ENCODE results near the gene CNTN5.

Gene CNTN5

DNA sequence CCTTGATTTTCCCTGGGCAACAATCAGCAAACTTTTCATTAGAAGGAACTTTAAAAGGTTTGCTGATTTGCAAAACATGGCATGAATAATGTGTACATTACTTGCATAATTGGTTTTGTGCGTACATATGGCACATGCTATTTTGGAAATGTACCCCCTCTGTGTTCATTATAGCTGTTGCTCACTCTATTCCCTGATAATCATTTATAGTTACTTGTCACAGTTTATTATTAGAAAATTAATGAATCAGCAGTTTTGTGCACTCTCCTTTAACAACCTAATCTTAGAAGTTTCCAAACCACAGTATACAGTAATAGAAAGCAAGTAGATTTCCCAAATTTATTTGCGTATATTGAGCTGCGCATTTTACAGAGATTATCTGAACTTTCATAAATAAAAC lies 389.9 kb downstream of the CNTN5 start:
- DNase-seq = no peak

DNA sequence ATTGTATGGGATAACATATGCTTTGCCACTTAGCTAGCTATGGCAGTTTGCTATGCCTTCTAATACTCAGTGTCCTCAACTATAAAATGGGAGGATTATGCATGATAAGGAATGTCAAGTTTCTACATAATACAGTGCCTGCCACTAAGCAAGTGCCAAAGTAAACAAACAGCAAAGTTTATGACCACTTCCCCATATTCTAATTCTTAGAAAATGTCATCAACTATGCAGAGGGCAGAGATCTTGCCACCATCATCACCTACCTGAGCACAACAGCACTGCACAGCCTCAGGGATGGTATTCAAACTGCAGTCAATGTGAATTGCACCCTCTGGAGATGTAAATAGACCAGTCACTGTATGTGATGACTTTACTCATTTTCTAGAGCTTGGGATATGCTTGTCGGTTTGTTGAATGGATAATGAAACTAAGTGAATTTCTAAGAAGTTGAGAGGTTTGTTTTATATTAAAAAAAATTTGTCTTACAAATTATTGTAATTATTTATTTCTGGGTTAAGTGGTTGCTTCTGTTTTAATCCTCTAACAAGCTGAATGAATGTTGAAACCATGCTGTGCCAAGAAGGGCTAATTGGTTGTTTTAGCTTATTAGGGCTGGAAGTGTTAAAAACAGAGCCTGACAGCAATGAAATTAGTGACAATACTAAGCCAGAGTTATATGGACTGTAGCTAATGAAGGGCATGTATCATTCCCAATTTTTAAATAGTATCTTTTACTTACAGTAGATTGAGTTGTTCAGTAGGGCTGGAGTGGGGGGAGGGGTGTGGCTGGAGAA lies 398.4 kb downstream of the CNTN5 start:
- no peak for DNase-seq

DNA sequence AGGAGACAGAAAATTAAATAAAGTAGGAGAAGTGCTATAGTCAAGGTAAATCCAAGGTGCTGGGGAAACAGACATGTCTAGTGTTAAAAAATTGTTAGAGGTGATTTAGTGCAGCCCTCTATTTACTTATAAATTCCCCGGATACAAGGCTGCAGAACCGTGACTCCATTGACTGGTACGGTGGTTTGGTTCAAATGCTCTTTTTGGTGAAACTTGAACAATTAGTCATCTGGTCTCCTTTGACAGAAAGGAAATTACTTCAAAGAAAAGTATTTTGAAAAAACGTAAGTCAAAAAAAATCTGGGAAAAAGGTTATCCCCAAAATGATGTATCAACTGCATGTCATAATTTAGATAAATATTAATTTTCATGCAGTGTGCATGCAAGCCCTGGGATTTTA lies 399.2 kb downstream of the CNTN5 start:
- no peak for DNase-seq

DNA sequence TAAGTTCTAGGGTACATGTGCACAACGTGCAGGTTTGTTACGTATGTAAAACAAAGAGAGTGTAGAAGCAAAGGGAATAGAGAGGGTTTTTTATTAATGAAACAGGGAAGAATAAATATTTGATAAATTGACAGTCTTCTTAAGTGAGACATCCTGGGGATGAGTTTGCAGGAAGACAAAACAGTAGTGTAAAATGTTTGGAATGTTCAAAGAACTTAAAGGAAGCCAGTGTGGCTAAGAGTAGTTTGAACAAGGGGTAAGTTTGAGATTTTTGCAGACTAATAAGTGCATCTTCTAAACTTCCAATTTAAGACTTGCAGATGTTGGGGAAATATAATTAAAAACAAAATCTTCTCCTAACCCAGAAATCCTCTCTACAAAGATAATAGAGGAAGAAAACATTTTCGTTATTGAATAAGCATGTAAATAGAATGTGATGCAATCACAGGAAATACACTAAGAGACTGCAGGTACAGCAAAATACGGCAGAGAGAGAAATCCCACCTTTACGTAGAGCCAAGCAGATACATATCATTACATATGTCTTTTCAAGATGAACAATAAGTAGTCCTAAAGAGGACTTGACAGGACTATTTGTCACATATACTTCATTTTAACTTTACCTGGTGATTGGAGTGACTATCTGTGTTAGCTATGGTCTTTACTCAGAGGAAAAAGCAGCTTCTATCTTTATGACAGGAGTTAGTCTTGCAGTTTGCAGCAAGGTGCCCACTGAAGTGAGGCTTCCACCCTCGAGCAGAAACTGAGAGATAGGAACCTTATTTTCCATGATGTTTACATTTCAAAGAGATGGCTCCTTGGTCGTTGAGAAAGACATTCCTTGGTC lies 402.1 kb downstream of the CNTN5 start:
- DNase-seq = no peak

DNA sequence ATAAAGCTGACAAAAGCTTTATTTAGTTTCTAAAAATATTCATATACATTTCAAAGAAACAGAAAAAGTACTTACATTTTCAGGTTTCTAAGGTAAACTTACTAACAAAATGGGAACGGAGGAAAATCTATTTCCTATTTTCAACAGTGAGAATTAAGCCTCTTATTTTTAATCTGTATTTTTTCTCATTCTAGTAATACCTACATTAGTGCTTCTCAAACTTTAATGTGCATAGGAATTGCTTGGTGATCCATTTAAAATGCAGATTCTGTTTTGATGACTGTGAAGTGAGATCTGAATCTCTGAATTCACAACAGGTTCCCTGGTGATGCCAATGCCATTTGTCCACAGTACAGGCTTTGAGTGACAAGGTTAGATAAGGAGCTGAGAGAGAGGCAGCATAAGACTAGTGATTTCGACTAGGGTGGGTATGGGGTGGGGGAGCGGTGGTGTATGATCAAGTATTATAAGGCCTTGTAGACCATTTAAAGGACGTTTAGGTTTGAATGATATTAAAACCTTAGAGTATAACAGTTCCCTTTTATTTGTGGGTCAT lies 402.8 kb downstream of the CNTN5 start:
- no peak for DNase-seq

DNA sequence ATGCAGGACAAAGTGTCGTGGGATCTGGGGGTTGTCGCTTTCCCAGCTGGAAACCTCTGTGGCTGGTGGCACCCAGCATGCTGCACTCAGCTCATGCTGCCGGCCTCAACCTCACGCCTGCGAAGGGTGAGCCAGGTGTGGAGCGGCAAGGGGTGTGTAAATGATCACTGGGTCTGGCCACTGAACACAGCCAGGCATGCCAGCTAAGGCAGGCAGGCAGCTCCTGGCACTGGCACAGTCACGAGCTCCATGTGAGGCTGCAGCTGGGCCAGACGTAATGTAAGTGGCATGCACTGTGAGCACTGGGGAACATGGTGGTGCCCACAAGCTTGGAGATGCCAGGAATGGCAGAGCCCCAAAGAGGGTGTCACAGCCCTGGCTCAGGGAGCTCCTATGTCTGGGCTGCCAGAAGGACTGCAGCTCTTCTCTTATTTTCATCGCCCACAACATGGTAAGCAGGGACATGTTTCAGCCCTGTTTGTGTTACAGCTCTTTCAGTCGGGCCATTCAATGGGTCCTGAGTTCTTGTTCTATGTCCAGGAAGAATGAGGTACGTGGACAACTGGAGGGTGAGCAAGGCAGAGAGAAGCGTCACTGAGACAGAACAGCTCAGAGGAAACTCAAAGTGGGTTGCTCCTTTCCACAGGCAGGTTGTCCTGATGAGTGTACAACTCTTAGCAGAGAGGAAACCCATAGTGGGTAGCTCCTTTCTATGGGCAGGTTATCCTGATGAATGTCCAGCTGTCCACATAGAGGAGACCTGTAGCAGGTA lies 403.8 kb downstream of the CNTN5 start:
- no peak for DNase-seq

DNA sequence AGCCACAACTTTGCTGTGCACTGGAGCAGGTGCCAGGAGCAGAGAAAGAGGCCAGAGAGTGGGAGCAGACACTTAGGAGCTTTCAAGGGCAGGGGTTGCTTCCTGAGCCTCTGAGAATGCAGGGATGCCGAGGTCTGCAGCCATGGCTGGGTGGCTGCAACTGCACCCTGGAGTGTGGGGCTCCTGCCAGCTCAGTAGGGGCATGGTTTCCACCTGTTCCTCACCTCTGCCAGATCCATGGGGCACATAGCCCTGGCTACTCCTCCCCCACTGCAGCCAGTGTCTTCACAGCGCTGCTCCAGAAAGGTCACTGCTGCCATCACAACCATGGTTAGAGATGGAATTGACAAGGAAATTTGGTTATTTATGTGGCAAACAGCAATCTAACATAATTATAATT lies 404.8 kb downstream of the CNTN5 start:
- DNase-seq = no peak

DNA sequence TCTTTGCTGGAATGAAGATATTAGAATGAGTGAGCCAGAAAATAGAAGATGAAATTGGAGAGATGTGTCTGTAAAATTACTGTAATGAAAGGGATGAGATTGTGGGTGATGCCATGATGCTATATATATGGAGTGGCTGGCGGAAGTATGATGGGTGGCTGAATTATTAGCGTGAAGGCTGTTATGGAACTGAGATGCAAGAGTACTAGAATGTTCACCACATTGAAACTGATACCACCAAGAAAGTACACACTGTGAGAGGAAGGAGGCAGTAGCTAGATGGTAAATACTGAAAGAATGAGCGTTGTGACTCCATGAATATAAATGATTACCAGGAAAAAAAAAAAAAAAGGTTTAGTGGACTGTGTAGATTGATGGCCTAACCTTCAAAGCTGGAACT lies 411.9 kb downstream of the CNTN5 start:
- no peak for DNase-seq

DNA sequence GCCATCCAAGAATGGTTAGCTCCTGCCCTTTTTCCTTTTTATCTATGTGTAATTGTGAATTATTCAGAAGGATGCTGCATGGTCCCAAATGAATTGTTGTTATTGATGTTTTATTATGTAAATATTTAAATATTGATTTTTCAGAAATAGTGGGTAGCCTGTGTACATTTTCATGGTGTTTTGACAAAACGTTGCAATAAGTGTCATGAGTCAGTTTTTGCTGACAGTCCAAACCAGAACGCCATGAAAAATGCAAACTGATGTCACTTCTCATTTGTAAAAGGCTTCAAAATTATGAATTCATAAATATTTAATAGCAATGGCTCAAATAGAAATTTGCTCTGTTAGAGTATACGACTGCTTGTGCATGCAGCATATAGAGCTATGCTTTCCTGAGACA lies 422.5 kb downstream of the CNTN5 start:
- DNase-seq = no peak

DNA sequence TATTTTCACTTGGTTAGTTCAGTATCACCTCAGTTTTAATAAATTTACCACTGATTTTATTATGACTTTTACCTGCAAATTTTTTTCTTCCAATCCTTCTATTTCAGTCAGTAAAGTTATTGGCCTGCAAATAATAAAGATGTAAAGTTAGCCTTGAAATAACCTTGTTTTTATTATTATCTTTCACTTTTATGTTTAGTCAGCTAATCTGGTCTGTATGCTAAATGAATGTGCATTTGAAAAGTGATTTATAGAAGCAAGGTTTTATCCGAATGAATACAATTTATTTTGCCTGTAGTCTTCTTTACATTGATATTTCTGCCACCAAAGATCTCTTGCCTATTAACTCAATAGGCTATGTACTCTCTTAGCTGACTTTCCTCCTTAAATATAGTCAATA lies 425.7 kb downstream of the CNTN5 start:
- DNase-seq = no peak

DNA sequence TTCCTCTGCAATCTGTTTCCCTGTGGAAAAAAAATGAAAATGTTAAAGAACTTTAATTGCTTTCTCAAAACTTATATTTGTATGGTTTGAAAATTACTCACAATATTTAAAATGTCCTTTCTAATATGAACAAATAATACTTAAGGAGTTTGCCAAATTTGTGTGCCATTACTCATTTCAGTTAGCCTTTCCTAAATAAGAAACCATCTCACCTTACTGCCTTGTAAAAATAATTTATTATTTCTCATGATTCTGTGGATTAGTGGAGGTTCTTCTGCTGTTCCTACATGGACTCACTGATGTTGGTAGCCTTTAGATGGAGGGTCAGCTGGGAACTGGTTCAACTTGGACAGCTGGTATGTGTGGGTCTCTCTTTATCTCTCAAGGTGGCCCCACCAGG lies 428.6 kb downstream of the CNTN5 start:
- DNase-seq = no peak

DNA sequence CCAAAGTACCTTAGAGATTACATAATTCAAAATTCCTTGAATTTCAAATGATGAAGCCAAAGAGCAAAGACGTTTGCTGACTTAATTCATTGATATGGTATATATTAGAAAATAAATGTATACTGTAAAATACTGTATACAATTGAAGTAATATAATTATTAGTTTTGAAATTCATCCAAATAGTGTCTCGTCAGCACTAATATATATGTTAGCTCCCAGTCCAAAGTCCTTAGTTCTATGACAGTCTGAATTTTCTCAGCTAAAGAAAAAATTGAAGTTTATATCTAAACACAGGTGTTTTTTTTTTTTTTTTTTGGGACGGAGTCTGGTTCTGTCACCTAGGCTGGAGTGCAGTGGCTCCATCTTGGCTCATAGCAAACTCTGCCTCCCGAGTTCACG lies 431.3 kb downstream of the CNTN5 start:
- DNase-seq = no peak

DNA sequence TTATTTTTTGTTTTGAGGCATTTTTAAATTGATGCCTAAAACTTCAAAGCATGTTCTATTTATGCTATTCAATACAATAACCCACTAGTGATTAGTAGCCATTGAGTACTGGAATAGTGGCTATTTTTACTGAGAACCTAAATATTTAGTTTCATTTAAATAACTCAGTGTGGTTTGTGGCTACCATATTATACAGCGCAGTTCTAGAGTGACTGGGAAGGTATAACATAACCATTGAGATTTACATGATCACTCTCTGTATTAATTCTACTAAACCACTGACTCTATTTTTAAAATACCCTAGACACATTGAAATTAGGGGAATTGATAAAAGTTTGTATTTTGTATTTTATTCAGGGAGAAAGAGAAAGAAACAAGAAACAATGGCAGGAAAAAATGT lies 441.2 kb downstream of the CNTN5 start:
- no peak for DNase-seq

DNA sequence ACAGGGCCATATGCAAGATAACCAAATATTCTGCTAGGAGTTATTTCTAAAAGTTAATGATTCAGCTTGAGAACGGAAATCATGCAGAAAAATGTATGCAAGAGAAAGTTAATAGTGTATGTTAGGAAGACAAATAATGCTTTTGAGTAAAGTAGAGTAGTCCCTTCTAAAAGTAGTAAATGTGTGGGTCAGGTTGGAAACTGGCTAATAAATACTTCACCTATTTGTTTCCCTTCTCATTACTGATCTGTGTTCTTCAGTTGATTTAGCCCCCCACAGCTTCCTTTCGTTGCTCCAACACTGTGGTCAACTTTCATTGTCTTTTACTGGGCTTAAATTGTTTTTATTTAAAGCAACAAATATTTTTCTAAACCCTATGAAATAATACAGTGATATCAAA lies 444.2 kb downstream of the CNTN5 start:
- no peak for DNase-seq

DNA sequence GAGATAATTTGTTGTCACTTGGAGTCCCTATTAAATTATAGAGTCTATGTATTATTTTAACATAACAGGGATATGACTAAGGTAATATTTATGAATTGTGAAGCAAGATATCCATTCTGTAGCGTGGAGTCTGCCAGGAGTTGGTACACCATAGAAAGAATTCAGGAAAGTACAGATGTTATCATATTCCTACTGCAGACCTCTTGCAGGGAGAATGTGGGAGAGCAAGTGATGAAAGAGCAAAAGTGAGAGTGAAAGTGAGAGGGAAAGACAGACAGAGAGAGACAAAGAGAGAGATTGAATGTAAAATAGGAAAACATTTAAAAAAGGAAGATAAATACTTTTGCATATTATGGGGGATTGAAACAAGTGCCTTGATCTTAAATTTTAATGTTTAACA lies 468.8 kb downstream of the CNTN5 start:
- no peak for DNase-seq

DNA sequence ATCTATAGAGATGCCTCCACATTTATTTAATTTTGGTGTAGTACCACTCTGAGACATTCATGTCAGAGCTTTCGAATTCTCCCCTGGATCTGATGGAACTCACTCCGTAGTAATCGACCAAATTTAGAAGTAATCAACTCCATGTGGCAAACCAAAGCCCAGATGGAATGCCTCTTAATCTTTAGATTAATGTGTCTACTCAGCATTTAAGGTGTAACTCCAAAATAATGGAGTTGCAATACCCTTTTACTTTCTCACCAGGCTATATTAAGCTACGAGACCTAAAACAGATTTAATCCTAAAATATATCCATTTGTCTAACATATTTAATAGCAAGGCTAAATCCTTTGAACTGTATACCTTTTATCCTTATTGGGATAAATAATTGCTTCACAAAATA lies 473.3 kb downstream of the CNTN5 start:
- no peak for DNase-seq

DNA sequence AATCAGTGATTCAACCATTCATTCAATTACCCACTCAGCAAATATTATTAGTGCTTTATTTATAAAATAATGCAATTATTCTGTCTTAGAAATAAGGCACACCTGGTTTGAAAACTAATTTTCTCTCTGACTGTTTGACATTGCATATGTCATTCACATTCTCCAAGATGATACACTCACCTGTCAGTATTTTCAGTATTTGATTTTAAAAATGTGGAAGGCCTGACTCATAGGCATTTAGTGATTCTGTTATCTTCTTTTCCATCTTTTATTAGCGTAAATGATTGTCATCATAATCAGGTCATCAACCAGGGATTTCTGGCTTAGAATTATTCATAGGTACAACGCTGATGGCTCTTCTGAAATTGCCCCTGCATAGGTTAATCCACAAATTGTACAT lies 480.9 kb downstream of the CNTN5 start:
- no peak for DNase-seq

DNA sequence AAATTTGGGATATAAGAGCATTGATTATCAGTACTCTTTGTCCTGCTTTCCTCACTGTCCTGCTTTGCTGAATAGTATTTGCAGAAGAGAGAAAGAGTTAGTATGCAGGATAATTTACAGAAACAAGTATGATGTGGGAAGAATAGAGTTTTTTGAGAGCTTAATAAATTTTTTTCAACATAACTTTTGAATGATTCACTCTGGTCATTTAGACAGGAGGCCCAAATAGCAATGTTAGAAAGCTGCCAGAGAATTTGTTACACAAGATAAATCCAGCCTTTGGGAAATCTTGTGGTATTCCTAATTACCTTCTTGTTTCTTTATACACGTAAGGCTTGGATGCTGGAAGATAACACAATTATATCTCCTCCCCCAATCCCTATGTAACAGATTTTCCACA lies 484.6 kb downstream of the CNTN5 start:
- DNase-seq = no peak

DNA sequence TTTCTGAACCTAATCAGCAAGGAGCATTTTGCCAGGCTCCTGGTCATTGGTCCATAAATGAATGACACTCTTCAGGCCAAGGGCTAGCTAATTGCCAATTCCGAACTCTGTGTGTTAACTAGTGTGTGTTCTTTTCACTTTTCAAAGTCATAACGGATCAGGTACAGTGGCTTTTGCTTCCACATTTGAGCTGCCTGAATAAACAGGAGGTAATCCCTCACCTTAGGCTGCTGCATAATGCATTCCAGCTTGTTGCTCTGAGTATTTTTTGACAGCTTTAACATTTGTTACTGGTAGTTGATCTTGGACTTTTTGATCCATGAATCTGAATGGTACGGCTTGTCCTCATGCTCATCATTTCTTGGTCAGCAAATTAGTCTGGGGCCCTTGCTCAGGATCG lies 485.1 kb downstream of the CNTN5 start:
- DNase-seq = no peak

DNA sequence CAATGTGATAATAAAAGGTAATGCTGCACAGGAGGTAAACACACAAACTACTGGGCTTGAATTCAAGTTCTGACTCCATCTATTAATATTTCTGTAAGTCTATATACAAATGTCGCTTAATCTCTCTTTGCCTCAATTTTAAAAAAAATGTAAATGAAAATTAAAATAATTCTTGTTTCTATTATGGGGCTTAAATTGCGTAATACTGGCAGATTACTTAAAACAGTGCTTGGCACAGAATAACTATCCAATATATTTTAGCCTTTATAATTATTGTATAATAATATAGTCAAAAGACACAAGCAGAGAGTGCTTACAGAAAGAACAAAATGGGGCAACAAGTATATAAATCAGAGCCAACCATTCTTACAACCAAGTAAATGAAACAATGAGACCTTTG lies 489.1 kb downstream of the CNTN5 start:
- no peak for DNase-seq

DNA sequence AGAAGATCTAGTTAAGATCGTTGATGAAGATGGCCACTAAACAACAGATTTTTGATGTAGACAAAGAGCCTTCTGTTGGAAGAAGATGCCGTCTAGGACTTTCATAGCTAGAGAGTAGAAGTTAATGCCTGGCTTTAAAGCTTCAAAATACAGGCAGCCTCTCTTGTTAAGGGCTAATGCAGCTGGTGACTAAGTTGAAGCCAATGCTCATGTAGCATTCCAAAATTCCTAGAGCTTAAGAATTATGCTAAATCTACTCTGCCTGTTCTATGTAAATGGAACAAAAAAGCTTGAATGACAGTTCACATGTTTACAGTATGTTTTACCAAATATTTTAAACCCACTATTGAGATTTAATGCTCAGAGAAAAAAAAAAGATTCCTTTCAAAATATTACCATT lies 492.6 kb downstream of the CNTN5 start:
- no peak for DNase-seq

DNA sequence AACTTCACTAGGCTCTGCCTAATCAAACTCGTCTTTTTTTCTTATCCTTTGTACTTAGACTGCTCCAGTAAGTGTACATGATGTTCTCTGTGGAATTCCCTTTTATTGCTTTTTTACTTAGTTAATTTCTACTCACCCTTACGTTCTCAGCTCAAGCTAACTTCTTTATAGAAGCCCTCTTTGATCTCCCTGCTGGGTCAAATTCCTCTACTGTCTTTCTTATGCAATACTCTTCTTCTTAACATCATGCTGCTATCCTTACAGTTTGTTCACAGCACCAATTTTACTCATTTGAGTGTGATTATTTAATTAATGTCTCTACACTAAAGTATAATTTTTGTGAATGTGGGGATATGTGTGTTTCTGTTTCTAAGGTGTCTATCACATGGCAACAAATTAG lies 498.3 kb downstream of the CNTN5 start:
- DNase-seq = no peak

DNA sequence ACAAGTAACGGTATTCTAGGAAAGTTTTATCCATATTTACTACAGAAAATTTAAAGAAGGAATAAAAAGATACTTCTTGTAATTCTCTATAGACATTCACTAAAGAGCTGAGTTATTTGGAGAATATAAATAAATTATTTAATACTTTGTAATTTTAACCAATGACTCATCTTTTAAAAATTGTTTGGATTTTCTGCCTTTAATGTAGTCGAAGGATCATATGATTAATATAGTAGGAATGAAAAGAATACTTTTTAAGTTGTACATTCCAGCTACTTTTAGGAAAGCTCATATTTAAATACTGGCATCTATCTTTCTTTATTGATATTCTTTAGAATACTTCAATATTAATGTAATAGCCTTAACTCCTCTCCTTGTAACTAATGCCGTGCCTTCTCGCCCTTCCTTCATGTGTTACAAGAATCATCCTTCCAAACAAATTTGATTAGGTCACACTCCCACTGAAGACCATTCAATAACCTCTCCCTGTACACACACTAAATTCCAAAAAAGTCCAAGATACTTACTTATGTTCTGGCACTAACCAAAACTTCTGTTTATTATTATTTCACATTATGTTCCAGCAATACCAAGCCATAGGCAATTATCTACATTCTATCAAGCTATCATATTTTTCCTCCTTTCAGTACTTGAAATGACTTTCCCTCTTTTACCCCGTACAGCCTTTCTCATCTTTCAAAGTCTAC lies 501.9 kb downstream of the CNTN5 start:
- no peak for DNase-seq
